Measurements from ENCODE around the gene SKOR2.

The SKOR2 gene

DNA sequence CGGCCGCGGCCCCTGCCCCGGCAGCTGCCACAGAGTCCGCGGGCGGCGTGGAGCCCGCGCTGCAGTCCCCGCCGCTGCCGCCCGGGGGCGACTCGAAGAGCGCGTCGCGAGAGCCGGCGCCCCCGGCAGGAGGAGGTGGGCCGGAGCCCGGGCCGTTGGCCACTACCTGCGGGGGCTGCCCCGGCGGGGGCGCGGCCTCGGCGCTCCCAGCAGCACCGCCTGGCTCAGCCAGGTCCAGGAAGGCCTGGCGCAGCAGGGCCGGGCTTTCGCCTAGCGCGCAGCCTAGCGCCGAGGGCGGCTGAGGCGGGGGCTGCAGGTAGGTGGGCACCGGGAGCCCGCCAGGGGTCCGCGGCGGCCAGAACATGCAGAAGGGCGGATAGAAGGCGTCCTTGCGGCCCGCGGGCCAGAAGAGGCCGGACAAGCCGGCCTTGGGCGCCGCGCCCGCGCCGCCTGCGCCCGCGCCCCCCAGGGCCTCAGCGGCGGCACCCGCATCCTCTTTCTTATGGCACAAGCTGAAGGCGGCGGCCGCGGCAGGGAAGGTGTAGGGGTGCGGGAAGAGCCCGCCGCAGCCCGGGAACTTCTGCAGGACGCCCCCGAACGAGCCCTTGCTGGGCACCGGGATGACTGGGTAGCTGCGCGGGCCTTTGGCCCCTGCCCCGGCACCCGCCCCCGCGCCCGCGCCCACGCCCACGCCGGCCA, 3.9 kb downstream of the SKOR2 start:
- TF ChIP-seq CTCF (IDR thresholded peaks at IDR 0.05; ENCODE audit: low read depth, low read length) = peak; percentile 4; the same call in 1 of the 2 replicates
- DNase-seq (ENCODE audit: extremely low read depth, low read depth) = no peak

- TF ChIP-seq CTCF (IDR thresholded peaks at IDR 0.05; ENCODE audit: low read depth, low read length) = no peak
- DNase-seq (ENCODE audit: extremely low read depth, low read depth) = no peak
Measured at GRCh38 chr18:47247036-47247415, 4.4 kb downstream of the SKOR2 start.

DNA sequence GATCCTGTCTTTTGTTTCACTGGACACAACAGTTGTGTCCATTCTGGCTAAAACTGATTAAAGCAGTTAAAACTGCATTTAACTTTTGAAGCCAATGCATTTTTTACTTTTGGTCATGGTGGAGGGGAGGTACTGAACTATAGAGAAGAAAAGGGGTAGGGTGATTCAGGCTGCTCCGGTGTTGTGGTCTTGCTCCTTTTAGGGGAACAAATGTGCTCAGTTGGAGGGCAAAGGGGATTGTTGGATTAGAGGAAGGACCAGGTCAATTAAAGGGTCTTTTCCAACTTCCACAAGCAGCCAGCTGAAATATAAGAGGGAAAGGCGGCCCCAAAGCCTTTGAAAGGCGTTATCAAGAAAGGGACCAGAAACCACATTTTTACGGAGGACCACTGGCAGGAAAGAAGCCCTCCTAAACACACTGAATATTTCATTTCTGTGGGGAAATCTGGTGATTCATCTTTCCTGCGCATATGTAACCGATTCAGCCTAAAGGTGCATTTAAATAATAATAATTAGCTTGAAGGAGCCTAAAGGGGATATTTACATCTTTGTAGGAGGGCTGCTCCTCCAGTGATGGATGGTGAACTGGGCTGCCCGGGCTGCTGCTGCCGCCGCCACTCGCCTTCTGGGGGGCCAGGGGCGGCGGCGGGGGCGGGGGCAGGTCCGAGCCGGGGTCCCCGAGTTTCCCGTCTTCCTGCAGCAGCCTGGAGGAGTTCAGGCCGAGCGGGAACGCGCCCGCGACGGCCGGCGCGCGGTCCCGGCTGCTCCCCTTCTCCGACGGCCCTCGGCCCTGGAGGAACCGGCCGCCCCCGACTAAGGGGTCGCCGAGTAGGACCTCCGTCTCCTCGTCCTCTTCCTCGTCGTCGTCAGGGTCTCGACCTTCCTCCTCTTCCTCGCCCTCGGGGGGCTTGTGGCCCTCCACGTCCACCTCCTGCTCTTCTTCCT, 5.2 kb downstream of the SKOR2 start:
- TF ChIP-seq CTCF (IDR thresholded peaks at IDR 0.05; ENCODE audit: low read depth, low read length) = no peak
- DNase-seq (ENCODE audit: extremely low read depth, low read depth) = no peak

- TF ChIP-seq CTCF (IDR thresholded peaks at IDR 0.05; ENCODE audit: low read depth, low read length) = no peak
- DNase-seq (ENCODE audit: extremely low read depth, low read depth) = no peak
Measured at GRCh38 chr18:47244086-47244485, 7.4 kb downstream of the SKOR2 start.

DNA sequence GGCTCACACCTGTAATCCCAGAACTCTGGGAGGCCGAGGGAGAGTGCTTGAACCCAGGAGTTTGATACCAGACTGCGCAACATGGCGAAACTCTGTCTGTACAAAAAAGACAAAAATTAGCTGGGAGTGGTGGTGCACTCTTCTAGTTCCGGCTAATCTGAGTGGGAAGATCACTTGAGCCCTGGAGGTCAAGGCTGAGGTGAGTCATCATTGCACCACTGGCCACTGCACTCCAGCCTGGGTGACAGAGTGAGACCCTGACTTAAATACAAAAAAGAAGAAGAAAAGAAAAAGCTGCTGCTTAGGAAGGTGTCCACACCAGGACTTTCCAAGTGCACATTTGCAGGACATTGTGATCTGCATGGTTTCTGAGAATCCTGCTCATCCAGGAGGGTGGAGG, 16.4 kb downstream of the SKOR2 start:
- TF ChIP-seq CTCF (IDR thresholded peaks at IDR 0.05; ENCODE audit: low read depth, low read length) = no peak

DNA sequence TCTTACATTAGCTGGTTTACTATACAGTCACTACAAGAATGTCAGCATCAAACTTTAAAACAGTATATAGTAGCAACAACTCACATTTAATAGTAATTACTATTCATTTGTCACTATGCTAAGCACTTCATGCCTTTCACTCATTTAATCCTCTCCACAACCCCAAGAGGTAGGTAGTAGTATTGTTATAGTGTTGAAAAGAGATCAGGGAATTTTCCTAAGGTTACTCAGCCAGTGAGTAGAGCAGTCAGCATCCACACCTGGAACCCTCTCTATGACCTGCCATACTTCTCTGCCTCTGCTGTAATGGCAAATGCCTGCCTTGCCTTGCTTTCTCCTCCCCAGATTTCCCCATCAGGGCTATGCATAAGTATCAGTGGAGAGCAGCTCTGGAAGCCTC, 24.8 kb downstream of the SKOR2 start:
- no peak for DNase-seq (ENCODE audit: extremely low read depth, low read depth)
- no peak for TF ChIP-seq CTCF (IDR thresholded peaks at IDR 0.05; ENCODE audit: low read depth, low read length)

More for the DNA sequence above, 16.4 kb downstream of the SKOR2 start:
- DNase-seq (ENCODE audit: extremely low read depth, low read depth) = no peak

DNA sequence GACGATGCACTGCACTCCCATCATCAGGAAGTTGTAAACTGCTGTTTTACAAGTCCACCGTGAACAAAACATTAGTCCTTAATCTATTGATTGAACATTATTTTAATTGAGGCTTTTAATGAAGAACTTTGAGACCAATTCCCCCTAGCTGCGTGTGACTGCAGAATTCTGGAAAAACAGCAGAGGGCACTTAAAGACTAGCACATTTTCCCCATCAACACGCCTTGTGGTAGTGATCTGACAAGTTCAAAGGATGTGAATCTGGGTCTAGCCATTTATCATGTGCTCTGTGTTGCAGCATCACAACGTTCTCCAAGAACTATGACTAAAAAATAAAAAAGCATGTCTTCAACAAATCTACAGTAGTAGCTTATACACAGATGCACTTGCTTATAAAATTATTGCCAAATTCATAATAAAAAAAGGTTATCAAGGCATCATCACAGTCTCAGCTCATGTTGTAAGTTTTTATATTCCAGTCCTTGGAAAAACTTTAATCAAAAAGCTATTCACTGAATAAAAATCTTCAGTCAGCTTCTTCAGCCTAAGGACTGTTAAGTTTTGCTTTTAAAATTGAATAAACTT, 35.8 kb downstream of the SKOR2 start:
- peak; percentile 19 for DNase-seq (ENCODE audit: extremely low read depth, low read depth)

More for the DNA sequence above, 35.8 kb downstream of the SKOR2 start:
- TF ChIP-seq CTCF (IDR thresholded peaks at IDR 0.05; ENCODE audit: low read depth, low read length) = peak; percentile 49

Data from AG09319 (cell line).